Measurements from ENCODE around the gene LEAP2. TPM values are rescaled to one million over a fixed set of nuclear protein-coding genes. Genes with fewer than 3 reads are reported as not detected.

Gene LEAP2
- total RNA-seq, 1 donor from 2014 or later = 3.6 TPM

- H3K4me3 ChIP-seq = no peak overlapping the region
- no peak overlapping the region for H3K27ac Mint-ChIP-seq
- H3K27me3 ChIP-seq = no peaks in the 10 kb centered on the region
- peaks cover 4% of the 10 kb centered on the region for H4K20me1 ChIP-seq (ENCODE audit: low read depth)
- H3K79me2 ChIP-seq (ENCODE audit: low read depth) = peaks cover 9% of the 10 kb centered on the region
- H2AFZ ChIP-seq (replicated peaks) = no peak overlapping the region
- no peak overlapping the region for H3K4me3 Mint-ChIP-seq
- H3K4me1 Mint-ChIP-seq = no peaks in the 10 kb centered on the region
- DNase-seq (ENCODE audit: low spot score) = no peak
- no peaks in the 10 kb centered on the region for H3K9me3 Mint-ChIP-seq
- no peak overlapping the region for H3K4me2 ChIP-seq
- H3K27ac ChIP-seq = no peak overlapping the region
- H3K27me3 Mint-ChIP-seq (ENCODE audit: insufficient read depth, low read depth) = no peaks in the 10 kb centered on the region
- TF ChIP-seq CTCF (IDR thresholded peaks at IDR 0.05) (no peak), EZH2phosphoT487 (IDR thresholded peaks at IDR 0.05) (no peak), EZH2 (IDR thresholded peaks at IDR 0.05) (no peak)
- H3F3A ChIP-seq (ENCODE audit: low read depth) = peaks cover 7% of the 10 kb centered on the region
- H3K4me1 ChIP-seq = no peaks in the 10 kb centered on the region
- H3K36me3 ChIP-seq = peaks cover 22% of the 10 kb centered on the region
- H3K9ac ChIP-seq = no peak overlapping the region
- H3K36me3 Mint-ChIP-seq = peaks cover 34% of the 10 kb centered on the region
- no peaks in the 10 kb centered on the region for H3K9me3 ChIP-seq (ENCODE audit: low read depth)
Observed at GRCh38 chr5:132896685-132897084, 23.2 kb downstream of the LEAP2 start.

GRCh38 chr5:132898094-132898493 lies 24.6 kb downstream of the LEAP2 start:
- no peak overlapping the region for H3K27ac Mint-ChIP-seq
- H3K4me3 ChIP-seq = no peak overlapping the region
- H3K9me3 Mint-ChIP-seq = no peaks in the 10 kb centered on the region
- peaks cover 16% of the 10 kb centered on the region for H3K36me3 ChIP-seq
- no peaks in the 10 kb centered on the region for H4K20me1 ChIP-seq (ENCODE audit: low read depth)
- H2AFZ ChIP-seq (replicated peaks) = no peak overlapping the region
- H3K9me3 ChIP-seq (ENCODE audit: low read depth) = no peaks in the 10 kb centered on the region
- H3K4me3 Mint-ChIP-seq = no peak overlapping the region
- no peaks in the 10 kb centered on the region for H3K4me1 ChIP-seq
- H3K27me3 Mint-ChIP-seq (ENCODE audit: insufficient read depth, low read depth) = no peaks in the 10 kb centered on the region
- no peak overlapping the region for H3K4me2 ChIP-seq
- no peak for DNase-seq (ENCODE audit: low spot score)
- H3K36me3 Mint-ChIP-seq = peaks cover 32% of the 10 kb centered on the region
- TF ChIP-seq EZH2 (IDR thresholded peaks at IDR 0.05) (no peak), CTCF (IDR thresholded peaks at IDR 0.05) (no peak), EZH2phosphoT487 (IDR thresholded peaks at IDR 0.05) (no peak)
- H3F3A ChIP-seq (ENCODE audit: low read depth) = no peaks in the 10 kb centered on the region
- no peak overlapping the region for H3K9ac ChIP-seq
- no peaks in the 10 kb centered on the region for H3K4me1 Mint-ChIP-seq
- no peaks in the 10 kb centered on the region for H3K27me3 ChIP-seq
- no peak overlapping the region for H3K27ac ChIP-seq
- H3K79me2 ChIP-seq (ENCODE audit: low read depth) = peaks cover 9% of the 10 kb centered on the region

DNA sequence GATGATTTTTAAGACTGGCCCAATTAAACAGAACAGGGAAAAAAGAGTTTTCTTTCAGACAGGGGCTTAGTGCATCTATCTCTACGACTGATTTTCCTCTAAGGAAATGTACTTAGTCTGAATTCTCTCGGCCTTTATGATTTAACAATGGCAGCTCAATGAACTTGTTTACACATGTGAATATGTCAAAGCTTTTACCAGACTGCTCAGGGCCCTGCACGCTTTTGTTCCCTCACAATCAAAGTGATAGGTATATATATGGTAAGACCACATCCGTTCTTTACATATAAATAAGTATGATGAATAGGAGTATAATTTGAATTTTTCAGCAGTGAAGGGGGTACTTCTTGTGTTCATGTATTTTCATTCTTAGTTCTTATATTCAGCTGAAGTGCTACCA lies 27.6 kb downstream of the LEAP2 start:
- peaks cover 16% of the 10 kb centered on the region for H3K79me2 ChIP-seq (ENCODE audit: low read depth)
- H3K9ac ChIP-seq = no peak overlapping the region
- H3K4me3 ChIP-seq = no peak overlapping the region
- H4K20me1 ChIP-seq (ENCODE audit: low read depth) = peaks cover 18% of the 10 kb centered on the region
- H3K36me3 ChIP-seq = peaks cover 8% of the 10 kb centered on the region
- TF ChIP-seq EZH2 (IDR thresholded peaks at IDR 0.05) (no peak), CTCF (IDR thresholded peaks at IDR 0.05) (no peak), EZH2phosphoT487 (IDR thresholded peaks at IDR 0.05) (no peak)
- Mint-ChIP-seq H3K27ac (no peak overlapping the region), H3K4me1 (no peaks in the 10 kb centered on the region), H3K27me3 (ENCODE audit: insufficient read depth, low read depth) (no peaks in the 10 kb centered on the region), H3K4me3 (no peak overlapping the region), H3K36me3 (peaks cover 19% of the 10 kb centered on the region), H3K9me3 (no peaks in the 10 kb centered on the region)
- H3K4me2 ChIP-seq = no peak overlapping the region
- no peak overlapping the region for H3K27ac ChIP-seq
- no peak overlapping the region for H2AFZ ChIP-seq (replicated peaks)
- no peak for DNase-seq (ENCODE audit: low spot score)
- no peaks in the 10 kb centered on the region for H3K9me3 ChIP-seq (ENCODE audit: low read depth)
- no peaks in the 10 kb centered on the region for H3K4me1 ChIP-seq
- no peaks in the 10 kb centered on the region for H3K27me3 ChIP-seq
- no peaks in the 10 kb centered on the region for H3F3A ChIP-seq (ENCODE audit: low read depth)
